CD4-positive, alpha-beta T cell treated with Interleukin-1 beta for 1 hour (primary cell): Measurements from ENCODE around the gene CACNA1A.
"Not testable (repeated sequence)": the region's sequence is repeated elsewhere in the genome, so short reads cannot be mapped to it uniquely, and the experiment has no call there.

Experiments
- DNase-seq, 2 donors: peaks; one replicate each; pipeline ENCODE4 v3.0.0-alpha.2; 2020 to 2022

CACNA1A gene

GRCh38 chr19:13215572-13216380 is 290.5 kb downstream of the CACNA1A start:
- DNase-seq, result peak; percentile 13 to 54

GRCh38 chr19:13214036-13214730 is 292.1 kb downstream of the CACNA1A start:
- DNase-seq, result no peak

GRCh38 chr19:13212759-13213330 is 293.4 kb downstream of the CACNA1A start:
- DNase-seq, result peak; percentile 74 to 75

GRCh38 chr19:13211426-13212308 is 294.6 kb downstream of the CACNA1A start:
- DNase-seq, result no peak

GRCh38 chr19:13210941-13211340 is 295.3 kb downstream of the CACNA1A start:
- no peak for DNase-seq

GRCh38 chr19:13210339-13210775 is 295.9 kb downstream of the CACNA1A start:
- DNase-seq, result no peak

GRCh38 chr19:13209484-13210338 is 296.6 kb downstream of the CACNA1A start:
- DNase-seq, result no peak

GRCh38 chr19:13208672-13209483 is 297.4 kb downstream of the CACNA1A start:
- DNase-seq, result no peak

GRCh38 chr19:13207846-13208671 is 298.2 kb downstream of the CACNA1A start:
- DNase-seq, result peak; percentile 61 to 62

GRCh38 chr19:13207237-13207845 is 298.9 kb downstream of the CACNA1A start:
- DNase-seq, result no peak

GRCh38 chr19:13206587-13206986 is 299.7 kb downstream of the CACNA1A start:
- DNase-seq, result no peak

GRCh38 chr19:13202112-13202511 is 304.2 kb downstream of the CACNA1A start:
- not testable (repeated sequence) for DNase-seq

- no peak for DNase-seq
Measured at GRCh38 chr19:13198634-13199033, 307.6 kb downstream of the CACNA1A start.

- DNase-seq, result peak; percentile 62 to 74
Measured at GRCh38 chr19:13195678-13196077, 310.6 kb downstream of the CACNA1A start.

GRCh38 chr19:13190781-13191540 is 315.3 kb downstream of the CACNA1A start:
- DNase-seq, result no peak

- DNase-seq, result no peak
Measured at GRCh38 chr19:13189600-13189999, 316.7 kb downstream of the CACNA1A start.

GRCh38 chr19:13187419-13187818 is 318.9 kb downstream of the CACNA1A start:
- DNase-seq, result no peak

- DNase-seq, result not testable (repeated sequence)
Measured at GRCh38 chr19:13186688-13187087, 319.6 kb downstream of the CACNA1A start.
